H1 (cell line): ENCODE data around the gene GPR156. TPM values are rescaled to one million over a fixed set of nuclear protein-coding genes. Genes with fewer than 3 reads are reported as not detected.

Experiments
- CTCF ChIA-PET: fragments of 300-600 bp; sonication (Branson Sonifier 250); formaldehyde crosslinking; loops from one replicate; lab custom pipeline; 2021; ENCODE audit not compliant: partially characterized antibody; lab: Charles Lee
- POLR2A ChIA-PET: fragments of 300-600 bp; sonication (Branson Sonifier 250); formaldehyde crosslinking; loops from one replicate; lab custom pipeline; 2021; ENCODE audit warnings: inconsistent platforms; ENCODE audit not compliant: partially characterized antibody; lab: Charles Lee
- DNase-seq, 2 experiments: peaks; one replicate each; pipeline versions ENCODE4 v3.0.0 to v3.0.0-alpha.2; 2010 to 2022; ENCODE audit warnings: low spot score in 2 of 2, low read depth in 1 of 2, mixed read lengths in 1 of 2
- FAIRE-seq: peaks from 2 replicates; lab custom pipeline; 2011; peaks lifted over from hg19 to GRCh38; lab: Jason Lieb, UNC
- H2AFZ ChIP-seq: 2 replicates; pipeline ENCODE4 v1.8.1; 2012; ENCODE audit warnings: low read length, inconsistent platforms
- H2AK5ac ChIP-seq: 2 replicates; pipeline ENCODE4 v1.6.1; 2013; ENCODE audit warnings: low read depth, low read length
- H2BK120ac ChIP-seq: replicated peaks from 2 replicates; pipeline ENCODE3; 2013; ENCODE audit warnings: low read depth, low read length, inconsistent platforms
- H2BK12ac ChIP-seq: 2 replicates; pipeline ENCODE4 v1.6.1; 2013; ENCODE audit warnings: low read depth, low read length
- H2BK15ac ChIP-seq: 2 replicates; pipeline ENCODE4 v1.6.1; 2013; ENCODE audit warnings: low read length
- H2BK20ac ChIP-seq: 2 replicates; pipeline ENCODE4 v1.6.1; 2013; ENCODE audit warnings: low read length
- H2BK5ac ChIP-seq: 2 replicates; pipeline ENCODE4 v1.6.1; 2013; ENCODE audit warnings: low read depth, low read length
- H3K14ac ChIP-seq: 2 replicates; pipeline ENCODE4 v1.6.1; 2013; ENCODE audit warnings: inconsistent platforms; ENCODE audit not compliant: insufficient read length
- H3K18ac ChIP-seq: 2 replicates; pipeline ENCODE4 v1.6.1; 2013; ENCODE audit warnings: low read length; ENCODE audit errors: extremely low read depth
- H3K23ac ChIP-seq: 2 replicates; pipeline ENCODE4 v1.6.1; 2013; ENCODE audit warnings: inconsistent platforms; ENCODE audit not compliant: insufficient read length
- H3K23me2 ChIP-seq: 2 replicates; pipeline ENCODE4 v1.6.1; 2013; ENCODE audit warnings: low read depth, low read length
- H3K27ac ChIP-seq: 2 replicates; pipeline ENCODE4 v1.6.1; 2011; ENCODE audit warnings: low read depth, low read length, inconsistent platforms
- H3K27me3 ChIP-seq, 4 experiments: replicated peaks in 1 of 4; 1 replicate in 1 of 4; 2 replicates in 3 of 4; pipeline versions ENCODE4 v1.6.1 to v1.8.1; 2011 to 2013; ENCODE audit warnings: low read length in 3 of 4, mild to moderate bottlenecking in 3 of 4, inconsistent platforms in 2 of 4, mixed read lengths in 2 of 4, moderate library complexity in 1 of 4; ENCODE audit not compliant: control insufficient read depth in 3 of 4, insufficient read depth in 3 of 4; ENCODE audit errors: extremely low read depth in 1 of 4
- H3K36me3 ChIP-seq, 4 experiments: 2 replicates each; pipeline versions ENCODE4 v1.6.1 to v1.8.1; 2011 to 2013; ENCODE audit warnings: mild to moderate bottlenecking in 4 of 4, low read length in 3 of 4, moderate library complexity in 2 of 4, control low read depth in 1 of 4, inconsistent platforms in 1 of 4; ENCODE audit not compliant: insufficient read depth in 4 of 4, control insufficient read depth in 2 of 4
- H3K4ac ChIP-seq: replicated peaks from 2 replicates; pipeline ENCODE3; 2013; ENCODE audit warnings: low read length, low read depth, mixed read lengths, inconsistent platforms; ENCODE audit not compliant: insufficient read length
- H3K4me1 ChIP-seq, 4 experiments: replicated peaks in 1 of 4; 1 replicate in 1 of 4; 2 replicates in 3 of 4; pipeline versions ENCODE4 v1.6.1 to v1.8.1; 2011 to 2013; ENCODE audit warnings: low read length in 3 of 4, inconsistent platforms in 2 of 4, mixed read lengths in 1 of 4; ENCODE audit not compliant: insufficient read depth in 4 of 4, control insufficient read depth in 3 of 4
- H3K4me2 ChIP-seq, 2 experiments: 2 replicates each; pipeline versions ENCODE4 v1.6.1 to v1.8.1; 2011 to 2013; ENCODE audit warnings: low read depth in 2 of 2, low read length in 2 of 2, control low read depth in 1 of 2, inconsistent platforms in 1 of 2, mild to moderate bottlenecking in 1 of 2; ENCODE audit not compliant: insufficient read depth in 1 of 2
- H3K4me3 ChIP-seq, 4 experiments: fragments of 200-600, 300-600 bp in 1 of 4; sonication (generic), shearing (Covaris generic), sonication (Bioruptor Twin) in 1 of 4; 2 replicates each; pipeline versions ENCODE4 v1.5.1 to v1.8.1; 2011 to 2016; ENCODE audit warnings: low read length in 4 of 4, low read depth in 3 of 4, control low read depth in 2 of 4, inconsistent platforms in 2 of 4, mild to moderate bottlenecking in 2 of 4, mixed read lengths in 1 of 4, moderate library complexity in 1 of 4; ENCODE audit not compliant: insufficient read depth in 2 of 4; ENCODE audit errors: extremely low read depth in 1 of 4
- H3K56ac ChIP-seq: replicated peaks from 2 replicates; pipeline ENCODE3; 2013; ENCODE audit warnings: low read depth, mild to moderate bottlenecking, mixed read lengths, low read length, inconsistent platforms; ENCODE audit not compliant: insufficient read length
- H3K79me1 ChIP-seq: 2 replicates; pipeline ENCODE4 v1.6.1; 2013; ENCODE audit warnings: low read depth, low read length, control low read depth
- H3K79me2 ChIP-seq, 2 experiments: 2 replicates each; pipeline versions ENCODE4 v1.6.1 to v1.8.1; 2012 to 2013; ENCODE audit warnings: low read length in 2 of 2, mild to moderate bottlenecking in 2 of 2, inconsistent platforms in 1 of 2; ENCODE audit not compliant: insufficient read depth in 2 of 2, control insufficient read depth in 1 of 2
- H3K9ac ChIP-seq, 4 experiments: replicated peaks in 1 of 4; 1 replicate in 1 of 4; 2 replicates in 3 of 4; pipeline versions ENCODE4 v1.6.1 to v1.8.1; 2011 to 2013; ENCODE audit warnings: low read depth in 3 of 4, low read length in 3 of 4, control low read depth in 2 of 4, mild to moderate bottlenecking in 2 of 4, moderate library complexity in 2 of 4, inconsistent platforms in 1 of 4; ENCODE audit errors: extremely low read depth in 1 of 4
- H3K9me3 ChIP-seq, 2 experiments: 2 replicates each; pipeline versions ENCODE4 v1.6.1 to v1.8.1; 2012 to 2013; ENCODE audit warnings: mild to moderate bottlenecking in 2 of 2, moderate library complexity in 2 of 2, control low read depth in 1 of 2, inconsistent platforms in 1 of 2, low read depth in 1 of 2, low read length in 1 of 2, mixed read lengths in 1 of 2; ENCODE audit not compliant: insufficient read depth in 2 of 2
- H4K20me1 ChIP-seq, 2 experiments: replicated peaks in 1 of 2; 2 replicates each; pipeline versions ENCODE3 to v1.8.1; 2011 to 2013; ENCODE audit warnings: inconsistent platforms in 2 of 2, low read length in 2 of 2, mild to moderate bottlenecking in 1 of 2; ENCODE audit not compliant: insufficient read depth in 2 of 2, control insufficient read depth in 1 of 2
- H4K5ac ChIP-seq: 2 replicates; pipeline ENCODE4 v1.6.1; 2013; ENCODE audit warnings: low read length, low read depth, mixed read lengths, inconsistent platforms; ENCODE audit not compliant: insufficient read length
- H4K8ac ChIP-seq: 2 replicates; pipeline ENCODE4 v1.8.0; 2013; ENCODE audit warnings: mild to moderate bottlenecking, moderate library complexity, low read length, inconsistent platforms; ENCODE audit not compliant: insufficient read depth; ENCODE audit errors: extremely low read depth
- H4K91ac ChIP-seq: replicated peaks from 2 replicates; pipeline ENCODE3; 2013; ENCODE audit warnings: low read length, mixed read lengths, inconsistent platforms; ENCODE audit not compliant: insufficient read length
- CTBP2 ChIP-seq: IDR thresholded peaks from 2 replicates; pipeline ENCODE4 v1.7.0; 2011; ENCODE audit warnings: borderline replicate concordance, mild to moderate bottlenecking, moderate library complexity, mixed read lengths, low read length; ENCODE audit not compliant: insufficient read depth, insufficient read length
- EZH2 ChIP-seq: fragments of 200-600 bp; sonication (generic); IDR thresholded peaks from 2 replicates; pipeline ENCODE4 v1.7.1; 2012; ENCODE audit warnings: low read depth, mild to moderate bottlenecking, moderate library complexity, low read length, inconsistent platforms; ENCODE audit not compliant: severe bottlenecking
- JUND ChIP-seq: IDR thresholded peaks from 2 replicates; pipeline ENCODE4 v1.6.1; 2011; ENCODE audit warnings: mild to moderate bottlenecking, improper control_type of control experiment, low read length
- SP2 ChIP-seq: IDR thresholded peaks from 2 replicates; pipeline ENCODE4 v1.6.1; 2012; ENCODE audit warnings: mild to moderate bottlenecking, low read length, inconsistent platforms
- YY1 ChIP-seq: IDR thresholded peaks from 2 replicates; pipeline ENCODE4 v1.6.1; 2011; ENCODE audit warnings: low read depth, mild to moderate bottlenecking, low read length
- WGBS, 2 experiments: shearing (Covaris generic) in 1 of 2; methylation state at CpG; one replicate each; pipeline versions ENCODE4 v1.1.6 to v1.1.7; 2013 to 2015; ENCODE audit warnings: low lambda C conversion rate in 2 of 2, mixed read lengths in 2 of 2, inconsistent platforms in 1 of 2, low coverage in 1 of 2, missing lambda C conversion rate in 1 of 2; ENCODE audit not compliant: insufficient replicate concordance in 2 of 2, insufficient coverage in 1 of 2, insufficient read length in 1 of 2; ENCODE audit errors: extremely low coverage in 1 of 2, missing lambda C conversion rate in 1 of 2; 5-methylcytosine and 5-hydroxymethylcytosine counted together
- polyA plus RNA-seq, 7 experiments: library from polyadenylated mRNA; depleted of rRNA in 3 of 7; stranded (reverse) in 5 of 7; unstranded in 2 of 7; fragments of >200 nt in 5 of 7; fragments of 200-250 nt in 2 of 7; gene quantifications; 1 replicate in 5 of 7; 2 replicates in 1 of 7; 4 replicates in 1 of 7; pipeline versions ENCODE4 v1.2.1 to v1.2.3, GENCODE V29; 2011 to 2013; ENCODE audit warnings: missing spikeins in 2 of 7, mixed read lengths in 2 of 7
- total RNA-seq: library from RNA; stranded (reverse); fragmentation: NEBNext Ultra II Directional; extraction: Animal tissue kit (Norgen Biotek cat#: 25700); gene quantifications from 2 replicates; pipeline ENCODE4 v1.2.1, GENCODE V29; 2021

GPR156 gene
- total and polyA plus RNA-seq, 2 of the 8 experiments (the other 6 are each of a cell fraction or from before 2014, with no cell fraction given), result 1.6 to 1.8 TPM

DNA sequence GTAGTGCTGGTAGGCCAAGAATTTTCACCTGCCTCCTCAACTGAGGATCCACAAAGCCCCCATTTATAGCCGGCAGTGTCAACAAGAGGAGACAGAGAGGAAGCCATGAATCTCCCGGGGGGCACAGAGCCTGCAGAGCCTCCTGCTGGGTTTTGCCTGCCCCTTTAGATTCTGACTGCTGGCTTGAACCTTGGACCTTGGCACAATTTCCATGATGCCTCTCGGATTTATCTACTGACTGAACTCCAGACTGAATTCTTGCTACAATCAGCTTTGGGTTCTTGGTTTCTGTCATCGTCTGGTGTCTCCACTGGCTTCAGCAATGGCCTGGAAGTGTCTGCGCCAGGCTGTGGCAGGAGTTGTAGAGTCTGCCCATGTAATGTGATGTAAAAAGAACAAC is 80.7 kb downstream of the GPR156 start:
- 86% methylated on average over 5 of the region's 5 CpGs; no CpG with 5 or more reads in 1 of the 2 experiments for WGBS, 2 experiments
- Histone ChIP-seq H3K18ac (no peak overlapping the region), H2BK5ac (no peak overlapping the region), H4K5ac (no peak overlapping the region), H4K8ac (no peak overlapping the region), H3K27ac (no peak overlapping the region), H2BK12ac (no peak overlapping the region), H3K79me1 (no peaks in the 10 kb centered on the region), H2AFZ (no peak overlapping the region), H3K23me2 (no peaks in the 10 kb centered on the region), H3K56ac (no peak overlapping the region), H3K4me1 (no peaks in the 10 kb centered on the region), H2BK120ac (no peak overlapping the region), H3K4me2 (no peak overlapping the region), H2BK15ac (no peak overlapping the region), H3K9ac (no peak overlapping the region), H3K36me3 (no peaks in the 10 kb centered on the region), H3K14ac (no peak overlapping the region), H4K20me1 (no peaks in the 10 kb centered on the region), H4K91ac (no peak overlapping the region), H2BK20ac (no peak overlapping the region), H3K23ac (no peak overlapping the region), H3K27me3 (no peaks in the 10 kb centered on the region), H3K4ac (no peak overlapping the region), H3K9me3 (no peaks in the 10 kb centered on the region), H3K79me2 (no peaks in the 10 kb centered on the region), H3K4me3 (no peak overlapping the region), H2AK5ac (no peak overlapping the region)
- POLR2A ChIA-PET, result no interaction called here
- FAIRE-seq, result no peak
- DNase-seq, result no peak
- CTCF ChIA-PET, result no interaction called here
- no peak for TF ChIP-seq CTBP2
- TF ChIP-seq SP2, result no peak
- TF ChIP-seq JUND, result no peak
- no peak for TF ChIP-seq YY1
- no peak for TF ChIP-seq EZH2
